K562 (cell line): ENCODE data around the gene NECTIN1. TPM values are rescaled to one million over a fixed set of nuclear protein-coding genes. Genes with fewer than 3 reads are reported as not detected.

ENCODE experiments used
- ATAC-seq: fragments of 200-7000 bp; cut with Tn5 transposase; 3 replicates; pipeline ENCODE4 v1.9.1; 2020; ENCODE audit warnings: moderate library complexity
- BruUV-seq: library from RNA; stranded (reverse); fragments of 400-500 nt; replicated peaks from 2 replicates; lab custom pipeline; 2021; lab: Mats Ljungman, UMichigan
- CTCF ChIA-PET: fragments of 300-600 bp; formaldehyde crosslinking; extraction: SDS; loops from one replicate; lab custom pipeline; 2021; ENCODE audit warnings: low intra/inter-chr PET ratio; lab: Yijun Ruan, JAX
- POLR2A ChIA-PET: fragments of 300-600, 350-650 bp; sonication (Branson Sonifier 250); formaldehyde crosslinking; extraction: SDS; loops from one replicate; lab custom pipeline; 2021; ENCODE audit warnings: antibody characterized with exemption, inconsistent platforms; lab: Yijun Ruan, JAX
- DNase-seq, 4 experiments: peaks; one replicate each; pipeline versions ENCODE4 v3.0.0 to v3.0.0-alpha.2; 2011 to 2018; ENCODE audit warnings: low spot score in 3 of 4, mixed read lengths in 3 of 4; ENCODE audit errors: extremely low read depth in 1 of 4
- FAIRE-seq: peaks from 2 replicates; lab custom pipeline; 2011; peaks lifted over from hg19 to GRCh38; lab: Jason Lieb, UNC
- H2AFZ ChIP-seq: 2 replicates; pipeline ENCODE4 v1.6.0; 2011; ENCODE audit warnings: low read depth, low read length, control low read depth, inconsistent platforms
- H3K27ac ChIP-seq: fragments of 200-600 bp; 3 replicates; pipeline ENCODE4 v1.8.0; 2011; ENCODE audit warnings: low read depth, mild to moderate bottlenecking, control low read depth, inconsistent platforms, low read length, moderate library complexity, mixed read lengths; ENCODE audit errors: extremely low read depth
- H3K27me3 ChIP-seq, 2 experiments: fragments of 300-600 bp in 1 of 2; 2 replicates in 1 of 2; 3 replicates in 1 of 2; pipeline versions ENCODE4 v1.6.0 to v1.8.0; 2011; ENCODE audit warnings: inconsistent platforms in 2 of 2, low read length in 2 of 2, mild to moderate bottlenecking in 1 of 2, mixed read lengths in 1 of 2, moderate library complexity in 1 of 2; ENCODE audit not compliant: control insufficient read depth in 2 of 2, insufficient read depth in 2 of 2
- H3K36me3 ChIP-seq: fragments of 300-600 bp; 3 replicates; pipeline ENCODE4 v1.8.0; 2011; ENCODE audit warnings: mild to moderate bottlenecking, low read length, inconsistent platforms; ENCODE audit not compliant: control insufficient read depth, insufficient read depth
- H3K4me1 ChIP-seq, 2 experiments: fragments of 200-600 bp in 1 of 2; replicated peaks in 1 of 2; 2 replicates in 1 of 2; 3 replicates in 1 of 2; pipeline versions ENCODE4 v1.5.1 to v1.8.0; 2011; ENCODE audit warnings: inconsistent platforms in 2 of 2, low read length in 2 of 2, mild to moderate bottlenecking in 1 of 2, mixed read lengths in 1 of 2, moderate library complexity in 1 of 2; ENCODE audit not compliant: control insufficient read depth in 2 of 2, insufficient read depth in 2 of 2
- H3K4me2 ChIP-seq: 2 replicates; pipeline ENCODE4 v1.6.1; 2011; ENCODE audit warnings: low read length, control low read depth, inconsistent platforms, mixed read lengths; ENCODE audit not compliant: insufficient read depth
- H3K4me3 ChIP-seq: fragments of 200-600 bp; sonication (generic), shearing (Covaris generic); 2 replicates; pipeline ENCODE4 v1.5.1; 2016; ENCODE audit warnings: control low read depth, inconsistent platforms
- H3K79me2 ChIP-seq: fragments of 200-600 bp; 3 replicates; pipeline ENCODE4 v1.8.0; 2011; ENCODE audit warnings: low read length, inconsistent platforms; ENCODE audit not compliant: control insufficient read depth, insufficient read depth
- H3K9ac ChIP-seq, 2 experiments: 2 replicates each; pipeline versions ENCODE4 v1.6.0 to v1.6.1; 2011; ENCODE audit warnings: low read depth in 2 of 2, low read length in 2 of 2, control low read depth in 1 of 2, inconsistent platforms in 1 of 2, mild to moderate bottlenecking in 1 of 2, mixed read lengths in 1 of 2; ENCODE audit not compliant: insufficient read depth in 1 of 2
- H3K9me1 ChIP-seq: one replicate; pipeline ENCODE4 v1.6.0; 2011; ENCODE audit warnings: inconsistent platforms, mild to moderate bottlenecking, low read length, moderate library complexity; ENCODE audit not compliant: control insufficient read depth, insufficient read depth
- H3K9me3 ChIP-seq: replicated peaks from 2 replicates; pipeline ENCODE4 v1.5.1; 2011; ENCODE audit warnings: low read depth, low read length, inconsistent platforms; ENCODE audit not compliant: control insufficient read depth, insufficient read depth
- H4K20me1 ChIP-seq: replicated peaks from 2 replicates; pipeline ENCODE4 v1.6.1; 2011; ENCODE audit warnings: low read length, inconsistent platforms, mixed read lengths; ENCODE audit not compliant: control insufficient read depth, insufficient read depth
- BRD4 ChIP-seq: fragments of 200-600 bp; sonication (generic); IDR thresholded peaks from 2 replicates; pipeline ENCODE4 v1.6.1; 2017; ENCODE audit warnings: inconsistent platforms
- EGR1 ChIP-seq: fragments of 450-650 bp; conservative IDR thresholded peaks from 2 replicates; pipeline ENCODE4 v1.6.1; 2017; ENCODE audit warnings: mild to moderate bottlenecking
- POU5F1 ChIP-seq: fragments of 150-350 bp; IDR thresholded peaks from 2 replicates; pipeline ENCODE4 v1.6.1; 2014; ENCODE audit warnings: borderline replicate concordance, low read length, low read depth, mild to moderate bottlenecking; ENCODE audit not compliant: partially characterized antibody
- SIN3A ChIP-seq, 2 experiments: fragments of 150-350 bp in 1 of 2; IDR thresholded peaks; 2 replicates each; pipeline ENCODE4 v1.6.1; 2011 to 2016; ENCODE audit warnings: borderline replicate concordance in 2 of 2, low read depth in 2 of 2, low read length in 2 of 2, mild to moderate bottlenecking in 2 of 2, moderate library complexity in 2 of 2; ENCODE audit not compliant: control insufficient read depth in 1 of 2
- SP1 ChIP-seq: sonication (generic); formaldehyde crosslinking; IDR thresholded peaks from 2 replicates; pipeline ENCODE4 v1.8.1; 2022; ENCODE audit warnings: mild to moderate bottlenecking, missing genetic modification reagents
- WGBS: fragments of 100-300 bp; shearing (Covaris generic); methylation state at CpG from one replicate; pipeline ENCODE4 v1.1.6; 2016; ENCODE audit warnings: low coverage, mixed read lengths; ENCODE audit not compliant: insufficient coverage; ENCODE audit errors: missing lambda C conversion rate; 5-methylcytosine and 5-hydroxymethylcytosine counted together
- in situ Hi-C: fragments of 300-500 bp; cut with MboI; formaldehyde crosslinking; loops from 4 replicates; pipeline ENCODE4 v1.15.0; 2018; ENCODE audit warnings: inconsistent platforms, mixed read lengths
- intact Hi-C: fragments of 100-400 bp; cut with micrococcal nuclease; formaldehyde crosslinking; loops from 2 replicates; pipeline ENCODE4 v1.14.2; 2022
- polyA plus RNA-seq, 8 experiments: library from polyadenylated mRNA; depleted of rRNA in 4 of 8; stranded (reverse) in 5 of 8; unstranded in 3 of 8; fragments of >200 nt; fragmentation: Nextera tagmentation in 2 of 8; fragmentation: Illumina TruSeq in 1 of 8; extraction: Ambion mirVana in 2 of 8; extraction: Trizol in 1 of 8; gene quantifications; 2 replicates each; pipeline versions ENCODE4 v1.2.1 to v1.2.3, GENCODE V29; 2011 to 2014; ENCODE audit warnings: inconsistent platforms in 1 of 8, missing spikeins in 1 of 8
- total RNA-seq, 7 experiments: library from RNA; depleted of rRNA in 6 of 7; stranded (reverse); fragments of >200 nt in 6 of 7; fragmentation: Illumina TruSeq in 2 of 7; extraction: Trizol in 2 of 7; gene quantifications; 2 replicates each; pipeline versions ENCODE4 v1.2.1 to v1.2.3, GENCODE V29; 2011 to 2021; ENCODE audit warnings: low replicate concordance in 1 of 7

The NECTIN1 gene
- total and polyA plus RNA-seq, 9 of the 15 experiments (the other 6 are each of a cell fraction or from before 2014, with no cell fraction given), result 0.09 to 0.53 (median 0.23) TPM; not detected in 2

- TF ChIP-seq POU5F1, result no peak
- no peak for TF ChIP-seq BRD4
- no peak for TF ChIP-seq SIN3A (IDR thresholded peaks at IDR 0.05; ENCODE audit: borderline replicate concordance in 2 of 2, control insufficient read depth in 1 of 2, low read depth in 2 of 2, low read length in 2 of 2)
These were observed 36.5 kb downstream of the NECTIN1 start (continued) for GRCh38 chr11:119692540-119692820.

- H3K9me3 ChIP-seq, result no peaks in the 10 kb centered on the region
- CTCF ChIA-PET, result no interaction called here
- no peak overlapping the region for H3K4me3 ChIP-seq
- H3K4me2 ChIP-seq, result no peak overlapping the region
- TF ChIP-seq EGR1 (peak; percentile 29; the same call in 1 of the 2 replicates), SP1 (CRISPR knock-in tag) (no peak)
- no peak overlapping the region for H3K9ac ChIP-seq
- peaks cover 6 to 68% of the 10 kb centered on the region in 2 experiments; a peak in 4 of 5 replicates for H3K27me3 ChIP-seq
- 1% methylated on average over 26 of the region's 27 CpGs for WGBS
- H4K20me1 ChIP-seq, result peaks cover 2% of the 10 kb centered on the region; the same call in 1 of the 2 replicates
- intact Hi-C loops (no loop called here), in situ Hi-C loops (no loop called here)
- ATAC-seq (no peak), DNase-seq (no peak), FAIRE-seq (no peak)
- H3K36me3 ChIP-seq, result no peaks in the 10 kb centered on the region
- H2AFZ ChIP-seq, result no peak overlapping the region
- peaks cover 4% of the 10 kb centered on the region for H3K9me1 ChIP-seq
- no peaks in the 10 kb centered on the region for H3K79me2 ChIP-seq
- BruUV-seq, result no TSS peak
- no peak overlapping the region for H3K27ac ChIP-seq
- no peaks in the 10 kb centered on the region; a peak in 1 of 5 replicates for H3K4me1 ChIP-seq
- POLR2A ChIA-PET, result interaction anchor here (0.7 to 0.9 kb wide), 2 partner anchors 15 to 198 kb away, joined by 3 to 4 read pairs; no protein-coding TSS in a partner anchor
These were observed 37.1 kb downstream of the NECTIN1 start for GRCh38 chr11:119691701-119692539.
